ENCODE results near the gene NUBPL. TPM values are rescaled to one million over a fixed set of nuclear protein-coding genes. Genes with fewer than 3 reads are reported as not detected.

Gene NUBPL
- total RNA-seq, 1 donor from 2014 or later: 13.1 TPM

DNA sequence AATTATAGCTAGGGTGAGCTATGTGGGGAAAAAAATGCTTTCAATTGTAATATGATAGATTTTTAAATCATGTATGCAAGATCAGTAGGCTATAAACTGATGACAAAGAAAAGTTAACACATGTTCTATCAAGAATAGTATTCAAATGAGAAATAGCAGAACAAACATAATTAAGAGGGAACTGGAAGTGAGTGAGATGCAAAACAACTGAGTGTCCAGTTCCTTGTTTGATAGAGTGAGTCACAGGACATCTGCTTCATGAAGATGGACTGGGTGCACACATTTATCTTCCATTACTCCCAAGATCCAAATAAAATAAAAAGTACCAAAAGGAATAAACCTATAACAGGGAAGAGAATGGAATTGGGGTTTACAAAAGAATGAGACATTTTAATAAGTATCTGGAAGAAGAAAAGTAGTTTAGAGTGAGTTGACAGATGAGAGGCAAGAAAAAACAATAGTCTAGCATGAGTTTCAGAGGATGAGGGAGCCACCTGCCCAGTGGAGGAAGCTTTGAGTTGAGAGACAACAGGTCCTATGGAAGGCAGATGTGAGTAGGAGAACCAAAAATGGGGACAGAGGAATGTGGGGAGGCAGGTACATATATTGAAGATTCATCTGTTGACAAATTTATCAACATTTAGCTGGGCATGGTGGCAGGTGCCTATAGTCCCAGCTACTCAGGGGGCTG is 337.8 kb downstream of the NUBPL start:
- no peak for DNase-seq (ENCODE audit: extremely low read depth, low read depth, low spot score)

DNA sequence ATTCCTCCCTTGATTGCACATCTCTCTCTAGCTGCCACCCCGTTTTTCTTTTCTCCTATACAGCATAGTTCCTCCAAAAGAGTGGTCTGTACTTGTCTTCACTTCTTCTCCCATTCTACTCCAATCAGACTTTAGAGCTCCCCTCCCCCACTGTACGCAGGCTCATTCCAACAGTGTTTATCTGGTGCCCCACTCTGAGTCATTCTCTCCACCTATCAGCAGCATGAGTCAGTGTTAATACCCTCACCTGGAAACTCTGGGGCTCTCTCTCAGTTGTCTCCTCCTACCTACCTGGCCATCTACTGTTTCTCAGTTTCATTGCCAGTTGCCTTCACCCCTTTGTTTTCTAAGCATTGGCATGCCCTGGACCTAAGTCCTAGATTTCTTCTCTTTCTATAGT is 340.8 kb downstream of the NUBPL start:
- DNase-seq (ENCODE audit: extremely low read depth, low read depth, low spot score): no peak

DNA sequence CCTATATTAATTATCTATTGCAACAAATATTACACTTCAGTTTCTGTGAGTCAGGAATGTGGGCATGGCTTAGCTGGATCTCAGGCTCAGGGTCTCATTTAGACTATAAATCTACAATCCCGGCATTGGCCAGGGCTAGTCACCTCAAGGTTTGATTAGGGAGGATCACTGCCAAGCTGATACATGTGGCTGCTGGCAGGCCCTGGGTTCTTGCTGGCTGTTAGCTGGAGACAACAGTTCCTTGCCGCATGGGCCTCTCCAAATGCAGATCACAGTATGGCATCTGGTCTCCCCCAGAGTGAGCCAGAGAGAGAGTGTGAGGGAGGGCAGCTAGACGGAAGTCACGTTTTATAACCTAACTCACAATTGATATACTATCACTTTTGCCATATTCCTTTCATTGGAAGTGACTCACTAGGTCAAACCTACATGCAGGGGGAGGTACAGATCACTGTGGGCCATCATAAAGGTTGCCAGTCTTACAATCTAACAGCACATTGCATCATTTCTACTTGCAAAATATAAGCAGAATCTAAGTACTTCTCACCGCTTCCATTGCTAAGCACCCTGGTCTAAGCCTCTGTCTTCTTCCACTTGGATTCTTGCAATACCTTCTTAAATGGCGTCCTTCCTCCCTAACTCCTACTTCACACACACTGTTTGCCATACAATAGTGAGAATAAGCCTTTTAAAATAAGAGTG is 341.9 kb downstream of the NUBPL start:
- no peak for DNase-seq (ENCODE audit: extremely low read depth, low read depth, low spot score)

DNA sequence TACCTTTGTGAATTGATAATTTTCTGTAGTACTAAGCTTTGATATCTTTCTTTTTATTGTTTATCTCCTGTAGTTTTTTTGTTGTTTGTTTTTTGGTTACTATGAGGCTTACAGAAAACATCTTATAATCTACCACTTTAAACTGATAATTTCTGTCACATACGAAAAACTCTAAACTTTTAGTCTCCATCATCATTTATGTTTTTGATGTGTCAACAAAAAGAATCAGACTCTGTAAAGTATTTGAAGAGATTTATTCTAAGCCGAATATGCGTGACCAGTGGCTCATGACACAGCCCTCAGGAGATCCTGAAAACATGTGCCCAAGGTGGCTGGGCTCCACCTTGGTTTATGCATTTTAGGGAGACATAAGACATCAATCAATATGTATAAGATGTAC is 348.8 kb downstream of the NUBPL start:
- DNase-seq (ENCODE audit: extremely low read depth, low read depth, low spot score): no peak

Other genes with a start within 250 kb of the NUBPL start
- gene HEATR5A, start 140.9 kb upstream of the NUBPL start, total RNA-seq: 18.0 and 20.8 TPM in 2 replicates
- gene DTD2, start 103.9 kb upstream of the NUBPL start, total RNA-seq: 13.4 and 18.0 TPM in 2 replicates
- gene GPR33, start 73.4 kb upstream of the NUBPL start, total RNA-seq: not detected in 2 replicates